ENCODE results near the gene ABCA4.
"Not testable (repeated sequence)": the region's sequence is repeated elsewhere in the genome, so short reads cannot be mapped to it uniquely, and the experiment has no call there.

The ABCA4 gene

DNA sequence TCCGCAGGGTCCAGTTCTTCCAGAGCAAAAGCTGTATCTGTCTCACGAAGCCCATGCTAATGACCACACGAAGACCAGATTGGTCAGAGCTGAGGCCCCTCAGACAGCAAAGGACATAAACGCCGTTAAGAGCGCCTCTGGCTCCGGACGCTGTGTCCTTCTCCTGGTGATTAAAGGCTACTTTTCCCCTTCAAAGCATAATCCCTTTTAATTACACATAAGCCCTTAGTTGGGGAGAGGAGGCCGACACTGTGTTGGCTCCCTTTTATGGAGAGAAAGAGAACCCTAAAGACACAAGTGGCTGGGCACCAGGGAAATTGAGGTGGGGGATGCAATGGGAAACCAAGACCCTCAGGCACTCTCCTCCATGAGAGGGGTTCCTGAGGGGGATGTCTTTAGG, at the start of gene ABCA4:
TSS of gene ABCA4 (minus strand) at position 158 of the 400 bp plus-strand sequence. CDS start at position 55, 103 bp downstream.
- DNase-seq (ENCODE audit: low read depth), result no peak

- no peak for DNase-seq (ENCODE audit: low read depth)
Observed at GRCh38 chr1:94169126-94169525, 48.2 kb upstream of the ABCA4 start.

GRCh38 chr1:94165843-94166242, 44.9 kb upstream of the ABCA4 start:
- no peak for DNase-seq (ENCODE audit: low read depth)

GRCh38 chr1:94164885-94165284, 43.9 kb upstream of the ABCA4 start:
- not testable (repeated sequence) for DNase-seq (ENCODE audit: low read depth)

DNA sequence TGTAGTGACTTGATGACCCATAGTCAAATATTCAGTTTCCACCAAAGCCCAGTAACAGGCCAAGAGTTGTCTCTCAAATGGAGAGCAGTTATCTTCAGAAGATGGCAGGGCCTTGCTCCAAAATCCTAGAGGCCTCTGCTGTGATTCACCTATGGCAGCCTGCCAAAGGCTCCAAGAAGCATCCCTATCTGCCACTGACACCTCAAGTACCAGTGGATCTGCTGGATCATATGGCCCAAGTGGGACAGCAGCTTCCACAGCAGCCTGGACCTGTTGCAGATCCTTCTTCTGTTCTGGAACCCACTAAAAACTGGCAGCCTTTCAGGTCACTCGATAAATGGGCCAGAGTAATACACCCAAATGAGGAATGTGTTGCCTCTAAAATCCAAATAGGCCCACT, 43.2 kb upstream of the ABCA4 start:
- DNase-seq (ENCODE audit: low read depth), result not testable (repeated sequence)

DNA sequence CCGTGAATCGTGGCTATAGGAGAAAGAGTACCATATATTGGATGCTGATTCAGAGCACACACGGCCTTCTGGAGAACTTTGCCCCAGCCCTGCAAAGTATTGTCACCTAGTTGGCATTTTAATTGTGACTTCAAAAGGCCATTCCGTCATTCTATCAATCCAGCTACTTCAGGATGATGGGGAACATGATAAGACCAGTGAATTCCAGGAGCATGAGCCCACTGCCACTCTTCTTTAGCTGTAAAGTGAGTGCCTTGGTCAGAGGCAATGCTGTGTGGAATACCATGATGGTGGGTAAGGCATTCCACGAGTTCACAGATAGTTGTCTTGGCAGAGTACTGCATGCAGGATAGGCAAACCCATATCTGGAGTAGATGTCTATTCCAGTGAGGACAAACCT, 42.3 kb upstream of the ABCA4 start:
- DNase-seq (ENCODE audit: low read depth), result not testable (repeated sequence)

- peak; percentile 65 for DNase-seq (ENCODE audit: low read depth)
Observed at GRCh38 chr1:94160811-94161210, 39.9 kb upstream of the ABCA4 start.

DNA sequence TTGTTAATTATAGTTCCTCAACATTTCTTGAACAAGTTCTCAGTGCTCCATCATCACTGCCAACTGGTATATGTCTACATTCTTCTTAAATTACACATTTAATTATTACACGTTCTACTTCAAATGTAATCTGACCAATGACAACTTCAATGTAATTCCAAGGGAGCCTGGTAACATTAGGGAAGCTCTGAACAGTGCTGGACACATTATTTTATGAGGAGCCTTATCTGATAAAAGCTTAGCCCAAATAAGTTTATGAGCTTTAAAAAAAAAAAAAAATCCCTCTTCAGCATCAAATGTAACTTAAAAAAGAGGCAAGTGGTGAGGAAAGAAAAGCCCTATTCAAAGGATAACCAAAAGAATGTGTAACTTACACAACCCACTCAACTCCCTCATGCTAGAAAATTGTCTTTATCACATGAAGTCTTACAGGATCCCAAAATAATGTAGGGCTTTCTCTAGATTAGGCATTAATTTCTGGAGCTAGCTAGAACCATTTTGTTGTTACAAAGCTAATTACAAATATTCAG, 35.2 kb upstream of the ABCA4 start:
- DNase-seq (ENCODE audit: low read depth), result no peak

DNA sequence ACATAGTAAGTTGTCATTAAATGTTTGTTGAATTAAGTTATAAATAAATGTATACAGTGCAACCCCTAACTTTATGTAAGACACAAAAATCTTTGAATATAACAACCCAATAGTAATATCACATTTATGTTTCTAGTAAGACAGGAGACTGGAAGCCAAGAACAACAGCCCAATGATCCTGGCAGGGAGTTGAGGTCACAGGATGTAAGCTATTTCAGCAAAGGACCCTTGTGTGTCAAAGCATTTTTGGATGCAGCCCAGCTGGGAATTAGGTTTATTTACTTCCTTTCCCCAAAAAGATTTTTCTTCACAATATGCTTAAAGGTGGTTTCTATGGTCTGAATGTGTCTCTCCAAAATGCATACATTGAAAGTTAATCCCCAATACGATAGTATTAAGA, 34.0 kb upstream of the ABCA4 start:
- DNase-seq (ENCODE audit: low read depth), result no peak

DNA sequence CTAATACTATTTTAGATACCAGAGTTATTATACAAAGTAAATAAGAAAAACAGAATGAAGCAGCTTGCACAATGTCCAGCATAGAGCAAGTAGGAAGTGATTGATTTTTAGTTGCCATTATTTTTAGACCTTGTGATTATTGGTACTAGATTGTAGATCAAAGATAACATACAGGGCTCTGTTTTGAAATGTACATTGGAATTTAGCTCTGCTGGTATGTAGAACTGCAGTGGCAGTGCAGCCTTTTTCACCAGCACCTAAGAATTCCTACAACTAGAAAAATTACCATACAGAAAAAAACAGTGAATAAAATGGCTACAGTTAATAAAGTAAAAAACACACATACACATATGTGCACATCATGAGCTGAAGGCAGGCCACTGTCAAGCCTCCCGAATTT, 32.2 kb upstream of the ABCA4 start:
- no peak for DNase-seq (ENCODE audit: low read depth)

GRCh38 chr1:94149166-94149565, 28.2 kb upstream of the ABCA4 start:
- DNase-seq (ENCODE audit: low read depth), result not testable (repeated sequence)

- DNase-seq (ENCODE audit: low read depth), result no peak
Observed at GRCh38 chr1:94146273-94146672, 25.3 kb upstream of the ABCA4 start.

DNA sequence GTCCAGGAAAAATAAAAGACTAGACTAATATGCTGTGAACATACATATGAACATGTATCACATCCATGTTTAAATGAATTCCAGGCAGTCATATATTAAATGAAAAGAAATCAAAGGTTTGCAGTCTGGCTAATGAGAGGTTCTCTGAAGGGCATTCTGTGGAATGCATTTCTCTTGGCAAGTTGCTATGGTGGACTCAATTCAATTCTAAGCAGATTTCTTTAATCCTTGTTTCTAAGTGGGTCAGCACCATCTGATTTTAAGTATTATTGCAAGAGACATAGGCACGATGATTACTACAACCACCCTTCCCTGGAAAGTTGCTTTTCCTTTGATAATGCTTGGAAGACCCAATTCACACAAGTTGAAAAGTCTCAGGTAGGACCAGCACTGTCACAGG, 23.9 kb upstream of the ABCA4 start:
- DNase-seq (ENCODE audit: low read depth), result no peak

DNA sequence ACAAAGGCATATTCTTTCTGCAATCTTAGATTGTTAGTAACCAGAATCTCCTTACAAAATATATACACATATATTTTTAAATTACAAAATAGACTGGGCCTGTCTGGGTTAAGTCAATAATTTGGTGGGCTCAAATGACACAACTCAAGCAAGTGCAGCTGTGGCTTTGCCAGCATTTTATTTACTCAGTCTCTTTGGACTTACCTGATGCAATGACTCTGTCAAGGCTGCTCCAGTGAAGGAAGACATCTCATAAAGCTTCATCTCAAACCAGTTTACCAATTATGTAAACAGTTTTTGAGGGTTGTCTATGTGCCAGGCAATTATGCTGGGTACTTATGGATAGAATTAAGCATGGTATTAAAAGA, 22.8 kb upstream of the ABCA4 start:
- DNase-seq (ENCODE audit: low read depth), result no peak

DNA sequence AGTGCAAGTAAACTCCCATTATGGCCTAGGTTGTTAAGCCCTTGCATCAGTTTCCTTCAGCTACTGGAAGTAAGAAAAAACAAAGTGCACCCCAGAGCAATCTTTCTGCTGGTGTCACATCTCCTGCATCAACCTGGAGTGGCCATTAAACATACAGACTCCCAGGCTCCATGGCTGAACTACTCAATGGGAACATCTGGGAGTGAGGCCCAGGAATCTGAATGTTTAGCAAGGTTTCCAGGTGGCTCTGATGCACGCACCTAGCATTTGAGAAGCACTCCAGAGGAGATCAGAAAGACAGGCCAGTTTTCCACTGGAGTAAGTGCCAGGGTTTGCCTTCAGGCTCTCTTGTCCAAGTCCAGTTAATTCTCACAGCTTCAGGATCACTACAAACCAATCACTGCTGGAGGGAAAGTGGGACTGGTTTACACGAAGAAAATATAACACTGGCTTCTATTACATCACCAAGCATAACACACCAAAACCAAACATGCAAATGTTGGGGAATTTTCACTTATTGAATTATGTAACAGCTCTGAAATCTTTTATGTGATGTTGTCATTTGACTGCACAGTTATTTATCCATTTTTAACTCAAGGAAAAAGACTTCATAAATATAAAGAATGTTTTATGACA, 22.3 kb upstream of the ABCA4 start:
- DNase-seq (ENCODE audit: low read depth), result no peak

DNA sequence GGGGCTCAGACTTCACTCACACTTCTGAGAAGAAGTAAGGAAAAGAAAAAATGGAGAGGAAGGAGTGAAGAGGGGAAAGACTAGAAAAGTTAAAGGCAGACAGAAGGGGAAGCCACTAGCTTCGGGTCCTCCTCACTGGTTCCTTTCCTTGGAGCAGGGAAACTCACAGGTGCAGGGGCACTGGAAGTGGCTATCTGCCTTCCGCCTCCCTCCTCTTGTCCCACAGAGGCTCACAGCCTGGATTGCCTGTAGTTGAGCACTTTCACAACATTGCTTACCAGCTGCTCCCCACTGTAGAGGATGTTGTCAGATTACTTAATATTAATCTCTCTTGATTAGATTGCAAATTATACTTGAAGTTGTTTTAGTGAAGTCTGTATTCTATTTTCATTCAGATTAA, 21.6 kb upstream of the ABCA4 start:
- DNase-seq (ENCODE audit: low read depth), result no peak

- no peak for DNase-seq (ENCODE audit: low read depth)
Observed at GRCh38 chr1:94142022-94142421, 21.1 kb upstream of the ABCA4 start.

GRCh38 chr1:94132111-94132510, 11.2 kb upstream of the ABCA4 start:
- no peak for DNase-seq (ENCODE audit: low read depth)

DNA sequence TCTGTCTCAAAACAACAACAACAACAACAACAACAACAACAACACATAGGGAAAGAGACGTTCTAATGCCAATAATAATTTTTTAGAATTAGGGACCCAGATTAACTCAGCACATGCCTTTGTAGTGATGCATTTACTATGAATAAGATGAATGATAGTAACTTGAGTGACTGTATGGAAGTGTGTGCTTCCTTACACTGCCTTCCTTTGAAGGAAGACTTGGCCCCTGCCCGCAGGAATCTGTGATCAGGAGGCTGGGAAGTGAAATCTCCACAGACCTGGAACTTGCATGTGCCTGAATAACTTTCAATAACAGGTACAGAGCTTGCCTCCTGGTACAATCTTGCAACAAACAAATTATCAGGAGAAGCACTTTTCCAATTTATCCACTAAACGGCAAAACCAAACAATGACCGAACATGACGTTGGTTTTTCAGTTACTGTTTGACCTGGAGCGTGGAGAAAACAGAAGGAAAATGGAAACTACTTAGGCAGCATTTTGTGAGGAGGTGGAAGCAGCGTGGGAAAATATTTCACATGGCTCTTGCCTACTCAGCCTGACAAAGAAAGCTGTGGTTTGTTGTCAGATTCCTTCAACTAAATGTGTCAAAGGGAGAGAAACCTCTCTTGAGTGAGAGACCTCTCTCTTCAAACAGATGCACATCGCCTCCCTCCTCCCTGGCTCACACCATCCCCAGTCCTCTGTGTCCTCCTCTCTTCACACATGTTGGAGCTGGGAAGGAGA, 10.1 kb upstream of the ABCA4 start:
- DNase-seq (ENCODE audit: low read depth), result no peak

DNA sequence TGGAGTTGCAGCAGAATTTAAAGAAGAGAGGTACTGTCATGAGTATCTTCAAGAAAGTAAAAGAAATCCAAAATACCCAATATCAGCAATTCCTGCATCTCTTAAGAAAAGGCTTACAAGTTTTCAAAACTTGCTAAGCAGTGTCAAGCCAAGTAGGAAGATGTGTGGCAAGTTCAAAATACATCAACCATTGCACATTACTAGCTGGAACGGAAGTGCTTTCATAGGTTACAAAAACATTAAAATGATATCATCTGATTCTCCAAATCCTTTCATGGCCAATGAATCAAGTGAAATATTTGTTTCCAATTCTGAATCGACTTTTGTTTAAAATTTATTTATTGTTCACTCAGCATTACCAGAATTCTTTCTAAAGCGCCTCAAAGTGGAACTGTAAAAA, 5.7 kb upstream of the ABCA4 start:
- no peak for DNase-seq (ENCODE audit: low read depth)

- DNase-seq (ENCODE audit: low read depth), result no peak
Observed at GRCh38 chr1:94125551-94126514, 4.9 kb upstream of the ABCA4 start.

DNA sequence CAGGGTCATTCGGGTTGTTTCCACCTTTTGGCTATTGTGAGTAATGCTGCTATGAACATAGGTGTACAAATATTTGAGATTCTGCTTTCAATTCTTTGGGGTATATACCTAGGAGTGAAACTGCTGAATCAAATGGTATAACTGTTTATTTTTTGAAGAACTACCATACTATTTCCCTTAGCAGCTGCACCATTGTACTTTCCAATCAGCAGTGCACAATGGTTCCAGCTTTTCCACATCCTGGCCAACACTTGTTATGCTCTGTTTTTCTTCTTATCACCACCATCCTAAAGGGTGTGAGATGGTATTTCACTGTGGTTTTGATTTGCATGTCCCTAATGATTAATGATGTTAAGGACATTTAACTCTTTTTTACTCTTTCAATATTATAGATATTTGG, 3.6 kb upstream of the ABCA4 start:
- no peak for DNase-seq (ENCODE audit: low read depth)

Data from non-pigmented ciliary epithelial cell (primary cell).